NCI-H510A (cell line): ENCODE results near the gene AP2A2.

ENCODE experiments used
- DNase-seq: peaks from one replicate; lab custom pipeline; 2025; lab: John Stamatoyannopoulos, UW

The AP2A2 gene

DNA sequence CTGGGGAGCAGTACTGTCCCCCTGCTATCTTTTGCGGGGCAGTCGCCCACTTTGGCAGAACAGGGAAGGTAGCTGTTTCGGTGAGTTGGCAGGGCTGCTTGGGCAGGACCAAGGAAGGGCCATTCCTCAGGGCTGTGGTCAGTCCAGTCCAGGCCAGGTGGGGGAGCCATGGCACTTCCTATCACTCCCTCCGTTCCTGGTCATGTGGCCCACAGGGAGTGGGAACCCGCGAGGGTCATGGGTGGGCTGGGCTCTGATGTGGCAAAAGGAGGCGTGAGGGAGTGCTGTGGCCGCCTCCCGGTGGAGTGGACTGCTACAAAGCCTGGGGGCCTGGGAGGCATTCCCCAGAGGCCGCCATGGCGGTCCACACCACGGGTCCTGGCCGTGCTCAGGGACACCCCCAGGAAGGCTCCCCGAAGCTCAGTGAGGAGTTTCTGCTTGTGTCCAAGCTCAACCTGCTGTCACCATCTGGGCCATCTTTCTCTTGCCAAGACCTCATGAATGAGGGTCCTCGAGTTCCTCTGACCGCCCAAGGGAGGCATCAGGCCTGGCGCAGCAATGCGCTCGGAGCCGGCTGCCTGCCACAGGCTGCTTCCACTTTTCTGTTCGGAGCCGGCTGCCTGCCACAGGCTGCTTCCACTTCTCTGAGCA is 27.0 kb upstream of the AP2A2 start:
- DNase-seq: no peak

DNA sequence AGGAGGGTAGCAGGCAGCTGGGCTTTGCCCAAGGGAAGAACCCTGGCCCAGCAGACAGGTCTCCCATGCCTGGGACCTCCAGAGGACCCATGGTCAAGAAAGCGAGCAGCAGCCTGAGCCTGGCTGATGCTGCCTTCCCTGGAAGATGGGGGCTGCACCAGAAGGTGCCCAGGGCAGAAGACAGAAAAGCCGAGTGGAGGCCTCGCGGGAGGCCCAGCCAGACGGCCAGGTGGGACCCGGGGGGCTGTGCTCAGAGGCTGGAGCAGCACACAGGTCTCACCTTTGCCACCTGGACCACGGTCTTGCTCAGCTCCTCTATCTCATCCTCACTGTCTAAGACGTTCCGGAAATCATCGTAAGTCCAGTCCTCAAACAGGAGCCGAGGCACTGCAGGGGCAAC is 25.9 kb upstream of the AP2A2 start:
- no peak for DNase-seq

DNA sequence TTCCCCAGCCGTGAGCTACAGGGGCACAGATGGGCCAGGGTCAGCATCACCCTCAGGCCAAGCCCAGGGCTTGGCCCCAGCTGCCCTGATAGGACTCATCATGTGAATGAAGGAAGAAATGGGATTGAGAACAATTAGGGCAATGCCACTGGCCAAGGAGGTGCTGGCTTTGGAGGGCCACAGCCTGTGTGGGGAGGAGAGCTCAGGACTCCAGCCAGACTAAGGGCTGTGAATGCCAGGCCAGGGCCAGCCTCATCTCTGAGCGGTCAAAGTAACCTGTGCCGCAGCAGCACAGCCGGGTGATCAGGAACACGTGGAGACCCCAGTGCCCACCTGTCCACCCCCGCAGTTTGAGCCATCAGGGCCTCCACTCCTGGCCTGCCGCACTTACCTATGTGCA is 25.1 kb upstream of the AP2A2 start:
- DNase-seq: no peak

GRCh38 chr11:901452-902061 is 24.1 kb upstream of the AP2A2 start:
- no peak for DNase-seq

DNA sequence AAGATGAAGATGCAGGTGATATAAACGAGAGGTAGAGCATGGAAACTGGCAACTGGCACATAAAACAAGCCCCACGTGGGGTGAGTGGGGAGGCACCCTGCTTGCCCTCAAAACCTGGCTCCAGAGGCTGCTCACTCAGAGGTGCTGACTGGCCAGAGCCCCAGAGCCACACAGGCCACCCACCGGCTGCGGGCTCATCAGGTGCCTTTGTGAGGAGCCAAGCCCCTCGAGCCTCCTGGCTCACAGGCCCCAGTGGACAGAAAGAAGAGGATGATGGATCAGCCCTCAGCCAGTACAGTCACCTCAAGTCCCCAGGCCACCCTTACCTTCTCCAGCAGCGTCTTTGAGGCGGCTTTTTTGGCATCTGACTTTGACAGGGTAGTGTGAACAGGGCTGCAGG is 21.3 kb upstream of the AP2A2 start:
- no peak for DNase-seq

GRCh38 chr11:905952-906351 is 19.7 kb upstream of the AP2A2 start:
- no peak for DNase-seq

- DNase-seq: no peak
These were observed 18.0 kb upstream of the AP2A2 start for GRCh38 chr11:907668-908067.

- DNase-seq: no peak
These were observed 17.4 kb upstream of the AP2A2 start for GRCh38 chr11:908273-908672.

DNA sequence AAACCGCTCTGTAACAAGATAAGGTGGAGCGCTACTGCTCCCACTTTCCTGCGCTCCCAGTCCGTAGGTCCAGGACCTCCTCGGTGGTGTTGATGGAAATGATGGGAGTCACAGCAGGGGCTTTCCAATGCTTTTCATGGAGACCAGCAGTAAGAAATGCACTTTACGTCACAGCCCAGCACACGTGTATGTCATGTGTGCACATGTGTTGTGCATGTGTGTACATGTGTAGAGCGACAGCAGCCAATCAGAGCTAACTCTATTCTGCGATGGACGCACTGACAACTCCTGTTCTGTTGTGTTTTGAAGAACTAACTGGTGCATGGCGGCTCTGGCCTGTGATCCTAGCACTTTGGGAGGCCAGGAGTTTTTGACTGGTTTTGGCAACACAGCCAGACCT is 16.3 kb upstream of the AP2A2 start:
- DNase-seq: no peak

DNA sequence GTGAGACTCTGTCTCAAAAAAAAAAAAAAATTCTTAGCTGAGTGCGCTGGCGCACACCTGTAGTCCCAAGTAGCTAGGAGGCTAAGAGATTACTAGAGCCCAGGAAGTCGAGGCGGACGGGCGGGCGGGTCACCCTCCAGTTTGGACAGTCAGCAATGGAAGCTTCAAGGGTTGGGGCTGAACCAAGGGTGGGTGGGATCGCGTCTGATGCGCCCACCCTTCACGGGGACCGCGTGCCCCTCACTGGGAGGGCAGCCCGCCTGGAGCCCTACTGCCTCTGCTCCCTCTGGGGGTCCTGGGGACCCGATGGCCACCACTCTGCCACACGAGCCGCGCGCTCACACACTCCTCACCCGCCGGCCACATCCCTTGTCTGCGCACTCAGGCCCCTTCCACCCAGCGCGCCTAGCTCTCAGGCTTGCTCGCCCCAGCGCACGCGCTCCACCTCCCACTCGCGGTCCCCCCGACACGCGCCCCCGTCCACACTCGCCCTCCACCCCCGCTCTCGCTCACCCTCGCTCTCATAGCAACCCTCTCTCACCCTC is 15.6 kb upstream of the AP2A2 start:
- no peak for DNase-seq

GRCh38 chr11:910589-911030 is 15.1 kb upstream of the AP2A2 start, which contains the start of gene CHID1:
Gene CHID1 (minus strand): TSS chr11:910810. CDS start chr11:904816, 5,994 bp downstream.
- DNase-seq: peak; percentile 56

- DNase-seq: no peak
These were observed 14.4 kb upstream of the AP2A2 start for GRCh38 chr11:911031-911889.

DNA sequence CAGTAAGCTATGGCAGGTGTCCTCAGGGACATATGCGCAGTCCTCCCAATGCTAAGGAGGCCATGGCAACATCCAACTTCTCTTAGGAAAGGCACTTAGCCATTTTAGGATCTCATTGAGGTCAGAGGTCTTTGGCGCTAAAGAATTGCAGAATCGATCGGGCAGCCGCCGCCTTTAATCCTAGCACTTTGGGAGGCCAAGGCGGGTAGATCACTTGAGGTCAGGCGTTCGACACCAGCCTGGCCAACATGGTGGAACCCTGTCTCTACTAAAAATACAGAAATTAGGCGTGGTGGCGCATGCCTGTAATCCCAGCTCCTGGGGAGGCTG is 13.8 kb upstream of the AP2A2 start:
- no peak for DNase-seq

- DNase-seq: no peak
These were observed 13.4 kb upstream of the AP2A2 start for GRCh38 chr11:912266-912665.

- DNase-seq: no peak
These were observed 12.6 kb upstream of the AP2A2 start for GRCh38 chr11:913043-913442.

GRCh38 chr11:914204-914603 is 11.5 kb upstream of the AP2A2 start:
- no peak for DNase-seq

DNA sequence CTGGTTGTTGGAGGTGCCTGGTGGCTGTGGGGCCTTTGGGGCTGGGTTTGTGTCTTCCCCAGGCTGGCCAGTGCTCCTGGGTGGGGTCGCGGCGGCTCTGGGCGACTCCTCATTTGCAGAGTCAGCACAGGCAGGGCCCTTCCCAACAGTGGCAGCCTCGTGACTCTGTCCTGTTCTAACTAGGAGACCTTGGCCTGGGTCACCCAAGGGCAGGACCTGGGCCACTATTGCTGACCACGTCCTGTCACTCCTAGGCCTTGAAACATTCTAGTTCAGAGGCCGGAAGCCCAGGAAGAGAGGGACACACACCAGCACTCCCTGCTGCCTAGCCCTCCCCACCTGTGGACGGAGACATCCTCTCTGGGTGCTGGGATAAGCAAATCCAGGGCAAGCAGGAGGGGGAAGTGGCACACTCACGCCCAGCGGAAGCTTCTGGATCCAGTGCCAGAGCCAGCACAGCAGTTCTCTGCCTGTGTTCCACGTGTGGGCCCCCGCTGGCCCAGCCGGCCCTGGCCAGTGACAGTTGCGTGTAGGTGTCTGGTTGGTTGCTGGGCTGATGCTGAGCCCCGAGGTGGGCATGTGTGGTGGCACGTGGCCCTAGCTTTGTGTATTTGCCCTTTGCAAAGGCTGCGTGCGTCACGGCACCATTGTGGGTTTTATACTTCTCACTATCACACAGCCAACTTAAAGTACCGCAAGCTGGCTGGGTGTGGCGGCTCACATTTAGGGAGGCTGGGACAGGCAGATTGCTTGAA is 10.7 kb upstream of the AP2A2 start:
- no peak for DNase-seq

- no peak for DNase-seq
These were observed 8.2 kb upstream of the AP2A2 start for GRCh38 chr11:917426-917825.

DNA sequence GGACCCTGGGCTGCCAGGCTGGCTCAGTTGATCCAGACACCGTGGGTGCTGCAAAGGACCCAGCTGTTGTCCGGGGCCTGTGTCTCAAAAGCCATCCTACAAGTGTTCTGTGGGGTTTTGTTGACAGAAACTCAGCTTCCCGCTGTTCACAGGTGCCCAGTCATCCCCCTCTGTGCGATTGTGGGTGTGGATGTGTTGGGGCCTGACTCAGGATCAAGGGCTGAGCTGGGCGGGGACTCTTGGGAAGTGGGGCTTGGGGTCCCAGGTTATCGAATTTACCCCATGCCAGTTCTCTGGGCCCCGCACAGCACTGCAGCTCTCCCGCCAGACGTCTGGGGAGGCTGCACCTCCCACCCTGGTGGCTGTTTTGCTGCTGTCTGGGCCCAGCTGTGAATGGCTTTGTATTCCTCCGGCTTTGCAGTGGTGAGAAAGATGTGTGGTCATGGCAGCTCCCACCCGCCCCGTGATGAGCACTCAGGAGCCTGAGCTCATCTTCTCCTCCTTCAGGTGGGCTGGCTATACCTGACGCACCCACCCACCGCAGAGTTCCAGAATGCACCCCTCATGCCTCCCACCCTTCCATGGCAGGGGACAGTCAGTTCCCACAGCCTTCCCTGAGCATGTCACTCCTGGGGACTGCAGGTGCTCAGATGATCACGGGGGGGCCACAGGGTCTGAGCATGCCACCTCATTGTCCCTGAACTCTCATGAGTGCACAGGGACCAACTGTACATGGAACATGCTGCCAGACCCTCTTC is 3.6 kb upstream of the AP2A2 start:
- DNase-seq: no peak

DNA sequence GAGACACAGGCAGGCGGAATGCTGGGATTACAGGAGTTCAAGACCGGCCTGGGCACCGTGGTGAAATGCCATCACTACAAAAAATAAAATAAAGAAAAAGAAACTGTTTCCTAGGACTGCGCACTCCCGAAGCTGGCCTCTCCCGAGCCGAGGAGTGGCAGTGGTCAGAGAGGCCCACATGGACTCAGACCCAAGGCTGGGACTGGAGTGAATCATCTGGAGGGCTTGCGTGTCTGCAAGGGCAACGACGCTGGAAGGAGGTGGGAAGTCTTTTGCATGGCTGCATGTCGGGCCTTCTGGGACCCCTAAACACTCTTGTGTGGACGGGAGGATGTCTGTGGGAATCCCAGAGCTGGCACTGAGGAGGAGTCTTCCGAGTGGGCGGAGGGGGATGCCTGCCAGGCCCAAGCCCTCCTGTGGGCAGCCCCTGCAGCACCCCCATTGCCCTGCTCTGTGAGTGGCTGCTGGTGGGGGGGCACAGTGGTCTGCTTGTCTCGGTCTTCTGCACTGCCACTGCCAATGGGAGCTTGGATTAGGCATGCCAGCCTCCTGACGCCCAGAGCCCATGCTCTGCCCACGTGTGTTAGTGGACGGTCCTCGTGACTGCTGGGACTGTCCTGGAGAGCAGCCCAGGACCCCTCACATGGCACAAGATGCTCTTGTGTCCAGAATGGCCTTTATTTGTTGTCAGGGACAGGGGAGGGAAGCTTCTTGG is 1.8 kb upstream of the AP2A2 start:
- DNase-seq: no peak
